RWPE1 (cell line): ENCODE measurements around the gene FBXO17.

Source experiments
- CTCF ChIA-PET: fragments of 350-600 bp; sonication (Branson Sonifier 250); formaldehyde crosslinking; extraction: SDS; loops from one replicate; lab custom pipeline; 2021; lab: Yijun Ruan, JAX
- POLR2A ChIA-PET: fragments of 400-600 bp; formaldehyde crosslinking; extraction: SDS; loops from one replicate; lab custom pipeline; 2020; ENCODE audit warnings: antibody characterized with exemption; ENCODE audit not compliant: low non-redundant PET; lab: Yijun Ruan, JAX
- DNase-seq: peaks from one replicate; pipeline ENCODE4 v3.0.0; 2012; ENCODE audit warnings: low spot score
- H3K27ac ChIP-seq: fragments of 450-650 bp; 2 replicates; pipeline ENCODE4 v1.5.1; 2017
- CTCF ChIP-seq: fragments of 450-650 bp; conservative IDR thresholded peaks from 2 replicates; pipeline ENCODE4 v1.5.1; 2017; ENCODE audit warnings: low read depth, mild to moderate bottlenecking

The FBXO17 gene

DNA sequence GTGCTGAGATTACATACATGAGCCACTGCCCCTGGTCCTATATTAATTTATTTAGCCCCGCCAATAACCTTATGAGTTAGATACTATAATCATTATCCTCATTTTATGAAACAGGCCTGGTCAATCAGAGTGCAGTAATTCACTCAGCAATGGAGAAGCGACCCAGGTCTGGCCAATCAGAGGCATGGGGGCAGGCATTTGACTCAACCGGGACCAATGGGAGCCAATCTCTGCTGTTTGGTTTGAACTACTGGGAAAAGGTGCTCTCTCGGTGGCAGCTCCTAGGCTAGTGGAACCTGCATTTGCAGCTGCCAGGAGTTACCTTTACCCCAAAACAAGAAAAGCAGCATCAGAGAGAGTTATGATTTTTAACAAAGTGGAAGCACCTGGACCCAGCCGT is 82.7 kb downstream of the FBXO17 start:
- CTCF ChIA-PET, result no interaction called here
- POLR2A ChIA-PET, result no interaction called here
- no peak for DNase-seq
- no peak overlapping the region for H3K27ac ChIP-seq
- no peak for TF ChIP-seq CTCF

GRCh38 chr19:38891771-38892170 is 83.8 kb downstream of the FBXO17 start:
- ChIA-PET CTCF (interaction anchor here (1.1 kb wide), 1 partner anchor 23 kb away, joined by 5 read pairs; no protein-coding TSS in a partner anchor), POLR2A (no interaction called here)

More at GRCh38 chr19:38891771-38892170, 83.8 kb downstream of the FBXO17 start:
- TF ChIP-seq CTCF, result no peak
- no peak for DNase-seq
- H3K27ac ChIP-seq, result peak overlapping the region; percentile 40
